ENCODE data around the gene MAST4. TPM values are rescaled to one million over a fixed set of nuclear protein-coding genes. Genes with fewer than 3 reads are reported as not detected.

Gene MAST4
- total and polyA plus RNA-seq, 2 of the 4 experiments (the other 2 are of a cell fraction), result 4.8 to 6.8 TPM

- H3K27ac ChIP-seq (ENCODE audit: insufficient read depth, low read length), result no peak overlapping the region
- H3K79me1 ChIP-seq (ENCODE audit: low read depth in 1 of 2, low read length in 2 of 2), result no peaks in the 10 kb centered on the region
- no peak overlapping the region for H2BK15ac ChIP-seq (ENCODE audit: low read depth, low read length)
- H3K9me3 ChIP-seq (ENCODE audit: control insufficient read depth, insufficient read depth, low read length), result no peaks in the 10 kb centered on the region
- no TSS peak for BruUV-seq (replicated peaks)
- dilution Hi-C loops (cut with HindIII; ENCODE audit: low sequenced_read_pairs, unreplicated experiment) (no loop called here), intact Hi-C loops (cut with micrococcal nuclease) (no loop called here), in situ Hi-C loops (cut with MboI; ENCODE audit: low sequenced_read_pairs) (no loop called here)
- ATAC-seq (ENCODE audit: low read depth) (no peak), DNase-seq (no peak)
- H3K56ac ChIP-seq (ENCODE audit: extremely low read depth, insufficient read depth, low read length), result no peak overlapping the region
- no CpG with 5 or more reads among the region's 2 CpGs for WGBS, 2 experiments (ENCODE audit: extremely low coverage in 2 of 2, insufficient read length in 1 of 2)
- H3K4me2 ChIP-seq (ENCODE audit: low read depth, low read length), result no peak overlapping the region
- no peaks in the 10 kb centered on the region for H3K27me3 ChIP-seq (ENCODE audit: control insufficient read depth, insufficient read depth, low read length)
- no peak overlapping the region for H3K9ac ChIP-seq (ENCODE audit: low read depth, low read length)
- H4K20me1 ChIP-seq (ENCODE audit: insufficient read depth, low read length), result no peaks in the 10 kb centered on the region
- H3K23ac ChIP-seq (ENCODE audit: low read depth, low read length), result no peak overlapping the region
- H2AFZ ChIP-seq (replicated peaks; ENCODE audit: low read length, poor library complexity), result no peak overlapping the region
- H2BK120ac ChIP-seq (ENCODE audit: low read depth, low read length), result no peak overlapping the region
- H4K5ac ChIP-seq (ENCODE audit: low read depth, low read length), result no peak overlapping the region
- no peak overlapping the region for H2BK20ac ChIP-seq (ENCODE audit: low read depth, low read length)
- H3K4me1 ChIP-seq (ENCODE audit: control insufficient read depth, insufficient read depth, low read length), result peaks cover 2% of the 10 kb centered on the region; the same call in 1 of the 2 replicates
- no peak overlapping the region for H3K18ac ChIP-seq (ENCODE audit: low read depth, low read length)
- no peak overlapping the region for H2AK9ac ChIP-seq (replicated peaks; ENCODE audit: low read depth, low read length, poor library complexity)
- H2BK5ac ChIP-seq (ENCODE audit: low read depth, low read length, poor library complexity, severe bottlenecking), result no peak overlapping the region
- CTCF ChIA-PET, result no interaction called here
- POLR2A ChIA-PET (ENCODE audit: unreplicated experiment), result no interaction called here
- no peak overlapping the region for H2AK5ac ChIP-seq (ENCODE audit: low read depth, low read length)
- no peak overlapping the region for H3K4ac ChIP-seq (ENCODE audit: low read depth, low read length)
- peaks cover 8% of the 10 kb centered on the region for H3K9me1 ChIP-seq (ENCODE audit: insufficient read depth, low read length)
- no peak overlapping the region for H3K4me3 ChIP-seq (ENCODE audit: insufficient read depth, low read depth, low read length)
- peaks cover 16% of the 10 kb centered on the region for H3K36me3 ChIP-seq (ENCODE audit: control insufficient read depth, insufficient read depth, low read length)
- no peak overlapping the region for H4K91ac ChIP-seq (ENCODE audit: insufficient read depth, low read depth, low read length)
- no peak for TF ChIP-seq MXI1 (IDR thresholded peaks at IDR 0.05; ENCODE audit: borderline replicate concordance, low read depth, low read length)
- no peak for TF ChIP-seq RAD21 (IDR thresholded peaks at IDR 0.05; ENCODE audit: low read length)
- no peak for TF ChIP-seq FOS (IDR thresholded peaks at IDR 0.05; ENCODE audit: low read depth, low read length)
- no peak for TF ChIP-seq CEBPB (IDR thresholded peaks at IDR 0.05; ENCODE audit: low read depth, low read length)
- no peak for TF ChIP-seq SMC3 (IDR thresholded peaks at IDR 0.05; ENCODE audit: low read depth, low read length)
- TF ChIP-seq, protein P1, sequence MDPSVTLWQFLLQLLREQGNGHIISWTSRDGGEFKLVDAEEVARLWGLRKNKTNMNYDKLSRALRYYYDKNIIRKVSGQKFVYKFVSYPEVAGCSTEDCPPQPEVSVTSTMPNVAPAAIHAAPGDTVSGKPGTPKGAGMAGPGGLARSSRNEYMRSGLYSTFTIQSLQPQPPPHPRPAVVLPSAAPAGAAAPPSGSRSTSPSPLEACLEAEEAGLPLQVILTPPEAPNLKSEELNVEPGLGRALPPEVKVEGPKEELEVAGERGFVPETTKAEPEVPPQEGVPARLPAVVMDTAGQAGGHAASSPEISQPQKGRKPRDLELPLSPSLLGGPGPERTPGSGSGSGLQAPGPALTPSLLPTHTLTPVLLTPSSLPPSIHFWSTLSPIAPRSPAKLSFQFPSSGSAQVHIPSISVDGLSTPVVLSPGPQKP (IDR thresholded peaks at IDR 0.05; ENCODE audit: borderline replicate concordance, low read depth, low read length), result no peak
- TF ChIP-seq RCOR1 (IDR thresholded peaks at IDR 0.05; ENCODE audit: insufficient replicate concordance, low read length), result no peak
- no peak for TF ChIP-seq CHD1 (IDR thresholded peaks at IDR 0.05; ENCODE audit: low read depth, low read length)
- no peak for TF ChIP-seq RFX5 (IDR thresholded peaks at IDR 0.05; ENCODE audit: low read depth, low read length)
- no peak for TF ChIP-seq NFE2L2 (IDR thresholded peaks at IDR 0.05; ENCODE audit: low read depth, low read length)
- no peak for TF ChIP-seq CTCF (conservative IDR thresholded peaks at IDR 0.05; ENCODE audit: low read depth, low read length)
- no peak for TF ChIP-seq MAFK (IDR thresholded peaks at IDR 0.05; ENCODE audit: low read depth, low read length)
- no peak overlapping the region for H4K8ac ChIP-seq (ENCODE audit: low read depth in 2 of 2, low read length in 2 of 2)
- H3K14ac ChIP-seq (replicated peaks; ENCODE audit: low read depth, low read length), result no peak overlapping the region
These were observed 547.4 kb downstream of the MAST4 start for GRCh38 chr5:67143549-67143948.

Measured in IMR-90 (cell line).